Measurements from ENCODE around the gene IQCC.

The IQCC gene

GRCh38 chr1:32241001-32241763 lies 35.7 kb downstream of the IQCC start:
- Histone ChIP-seq H3K4me3 (ENCODE audit: low read depth, low read length) (no peak overlapping the region), H3K27ac (ENCODE audit: extremely low read depth, low read depth, low read length) (no peak overlapping the region), H3K9me3 (ENCODE audit: control insufficient read depth, insufficient read depth, low read depth, low read length) (no peaks in the 10 kb centered on the region), H3K4me1 (ENCODE audit: control insufficient read depth, insufficient read depth, low read length) (no peaks in the 10 kb centered on the region), H3K36me3 (ENCODE audit: control insufficient read depth in 2 of 2, insufficient read depth in 1 of 2, low read length in 2 of 2) (no peaks in the 10 kb centered on the region)
- CTCF ChIA-PET = interaction anchor here (0.6 to 5.9 kb wide), 4 partner anchors 7 to 13 kb away, joined by 3 to 33 read pairs (median 4); partner anchors contain the start of gene FAM167B
- POLR2A ChIA-PET = interaction anchor here (0.6 to 1.6 kb wide), 3 partner anchors 10 to 62 kb away, joined by 3 to 6 read pairs (median 5); partner anchors contain the start of gene TXLNA
- TF ChIP-seq ZNF639 (tag by site-specific recombination; IDR thresholded peaks at IDR 0.05) (no peak), ZSCAN5A (tag by site-specific recombination; IDR thresholded peaks at IDR 0.05) (no peak), ZNF776 (tag by site-specific recombination; IDR thresholded peaks at IDR 0.05; ENCODE audit: borderline replicate concordance) (no peak), ZNF211 (tag by site-specific recombination; IDR thresholded peaks at IDR 0.05; ENCODE audit: low read depth) (no peak), EGR2 (tag by site-specific recombination; IDR thresholded peaks at IDR 0.05; ENCODE audit: low read depth) (no peak), ZFP69B (tag by site-specific recombination; IDR thresholded peaks at IDR 0.05) (no peak), ZNF280C (tag by site-specific recombination; IDR thresholded peaks at IDR 0.05) (no peak), SP3 (tag by site-specific recombination; IDR thresholded peaks at IDR 0.05) (no peak), ZNF792 (tag by site-specific recombination; IDR thresholded peaks at IDR 0.05) (no peak), ZNF518A (tag by site-specific recombination; conservative IDR thresholded peaks at IDR 0.05; ENCODE audit: low read depth) (no peak), ZNF324 (tag by site-specific recombination; IDR thresholded peaks at IDR 0.05) (no peak), TRIM28 (IDR thresholded peaks at IDR 0.05; ENCODE audit: borderline replicate concordance, low read length) (no peak), ZNF544 (tag by site-specific recombination; IDR thresholded peaks at IDR 0.05) (no peak), ZNF223 (tag by site-specific recombination; IDR thresholded peaks at IDR 0.05) (no peak), ZBTB10 (tag by site-specific recombination; IDR thresholded peaks at IDR 0.05) (no peak), ZNF530 (tag by site-specific recombination; IDR thresholded peaks at IDR 0.05; ENCODE audit: low read depth) (no peak), PRDM4 (tag by site-specific recombination; IDR thresholded peaks at IDR 0.05) (no peak)
